Measurements from ENCODE around the gene BTG4. TPM values are rescaled to one million over a fixed set of nuclear protein-coding genes. Genes with fewer than 3 reads are reported as not detected.

BTG4 gene
- total RNA-seq, 6 experiments from 2014 or later, result not detected

- Histone ChIP-seq H3K9me3 (no peaks in the 10 kb centered on the region), H3K4me3 (no peak overlapping the region), H3K27ac (no peak overlapping the region), H3K27me3 (no peaks in the 10 kb centered on the region), H3K36me3 (no peaks in the 10 kb centered on the region), H3K4me1 (no peaks in the 10 kb centered on the region)
- ATAC-seq, result no peak
- intact Hi-C loops (cut with DNase I), result no loop called here
- TF ChIP-seq POLR2A (IDR thresholded peaks at IDR 0.05) (no peak), CTCF (IDR thresholded peaks at IDR 0.05) (no peak)
- whole genome bisulfite sequencing (ENCODE audit: insufficient coverage, low coverage, low lambda C conversion rate, missing lambda C conversion rate), result 75% methylated on average over 9 of the region's 11 CpGs
- DNase-seq, result no peak
These were observed 47.7 kb upstream of the BTG4 start for GRCh38 chr11:111559800-111560464.

GRCh38 chr11:111557425-111558111, 45.4 kb upstream of the BTG4 start:
- no peaks in the 10 kb centered on the region for H3K36me3 ChIP-seq
- no peak overlapping the region for H3K4me3 ChIP-seq
- 61% methylated on average over 5 of the region's 5 CpGs for WGBS (ENCODE audit: insufficient coverage, low coverage, low lambda C conversion rate, missing lambda C conversion rate)
- H3K4me1 ChIP-seq, result no peaks in the 10 kb centered on the region
- H3K9me3 ChIP-seq, result no peaks in the 10 kb centered on the region
- no peak for TF ChIP-seq POLR2A (IDR thresholded peaks at IDR 0.05)
- TF ChIP-seq CTCF (IDR thresholded peaks at IDR 0.05), result no peak
- no peak for ATAC-seq
- DNase-seq, result no peak
- H3K27ac ChIP-seq, result no peak overlapping the region
- no peaks in the 10 kb centered on the region for H3K27me3 ChIP-seq
- intact Hi-C loops (cut with DNase I), result no loop called here

- no peak for ATAC-seq
- intact Hi-C loops (cut with DNase I), result no loop called here
- H3K36me3 ChIP-seq, result no peaks in the 10 kb centered on the region
These were observed 43.1 kb upstream of the BTG4 start for GRCh38 chr11:111555255-111555654.

GRCh38 chr11:111554532-111554931, 42.3 kb upstream of the BTG4 start:
- intact Hi-C loops (cut with DNase I), result no loop called here
- DNase-seq (no peak), ATAC-seq (no peak)
- no peaks in the 10 kb centered on the region for H3K4me1 ChIP-seq
- H3K36me3 ChIP-seq, result no peaks in the 10 kb centered on the region
- TF ChIP-seq CTCF (IDR thresholded peaks at IDR 0.05) (no peak), POLR2A (IDR thresholded peaks at IDR 0.05) (no peak)
- no peaks in the 10 kb centered on the region for H3K9me3 ChIP-seq
- no peak overlapping the region for H3K27ac ChIP-seq
- H3K27me3 ChIP-seq, result no peaks in the 10 kb centered on the region
- no peak overlapping the region for H3K4me3 ChIP-seq

More at GRCh38 chr11:111555255-111555654, 43.1 kb upstream of the BTG4 start:
- TF ChIP-seq POLR2A (IDR thresholded peaks at IDR 0.05) (no peak), CTCF (IDR thresholded peaks at IDR 0.05) (no peak)
- no peak for DNase-seq
- Histone ChIP-seq H3K27me3 (no peaks in the 10 kb centered on the region), H3K27ac (no peak overlapping the region), H3K4me1 (no peaks in the 10 kb centered on the region), H3K9me3 (no peaks in the 10 kb centered on the region), H3K4me3 (no peak overlapping the region)

Measured in right lobe of liver (tissue), 6 donors.